Thoracic aorta (tissue), 2 donors: ENCODE measurements around the gene CDC37L1. TPM values are rescaled to one million over a fixed set of nuclear protein-coding genes. Genes with fewer than 3 reads are reported as not detected.

Experiments
- ATAC-seq: fragments of 150-250 bp; one replicate; pipeline ENCODE4 v1.8.0; 2017; ENCODE audit warnings: low read depth; ENCODE audit not compliant: insufficient number of reproducible peaks, low FRiP score
- DNase-seq: peaks from one replicate; pipeline ENCODE4 v3.0.0-alpha.2; 2020; ENCODE audit warnings: low spot score
- H3K27ac ChIP-seq, 2 donors: fragments of 200-600 bp; sonication (generic); 1 replicate in 1 of 2; 2 replicates in 1 of 2; pipeline ENCODE4 v1.5.1; 2016; ENCODE audit warnings: mild to moderate bottlenecking in 2 of 2, moderate library complexity in 2 of 2
- H3K27me3 ChIP-seq: fragments of 200-600 bp; sonication (generic); replicated peaks from 2 replicates; pipeline ENCODE4 v1.6.0; 2016; ENCODE audit warnings: mild to moderate bottlenecking; ENCODE audit not compliant: insufficient read depth
- H3K36me3 ChIP-seq: fragments of 200-600 bp; sonication (generic); one replicate; pipeline ENCODE4 v1.5.1; 2016
- H3K4me1 ChIP-seq, 2 donors: fragments of 200-600 bp; sonication (generic); 1 replicate in 1 of 2; 2 replicates in 1 of 2; pipeline versions ENCODE4 v1.5.1 to v1.6.0; 2016; ENCODE audit warnings: low read depth in 2 of 2, mild to moderate bottlenecking in 1 of 2; ENCODE audit not compliant: control insufficient read depth in 1 of 2
- H3K4me3 ChIP-seq: fragments of 200-600 bp; sonication (generic); 2 replicates; pipeline ENCODE4 v1.5.1; 2016; ENCODE audit warnings: mild to moderate bottlenecking
- H3K9me3 ChIP-seq: fragments of 200-600 bp; sonication (generic); 2 replicates; pipeline ENCODE4 v1.5.1; 2016
- total RNA-seq, 2 donors: library from RNA; depleted of rRNA; stranded (reverse); fragments of >200 nt; gene quantifications; one replicate each; pipeline versions ENCODE4 v1.1.0 to v1.2.3, GENCODE V29; 2016
- TF ChIP-seq, protein P1 (sequence below): fragments of 200-600 bp; sonication (generic); IDR thresholded peaks from one replicate; pipeline ENCODE4 v1.5.1; 2019; ENCODE audit warnings: antibody characterized with exemption

The CDC37L1 gene
- total RNA-seq, 2 donors from 2014 or later, result 22.5 to 46.2 TPM

- H3K36me3 ChIP-seq, result peaks cover 7% of the 10 kb centered on the region
- TF ChIP-seq, protein P1, sequence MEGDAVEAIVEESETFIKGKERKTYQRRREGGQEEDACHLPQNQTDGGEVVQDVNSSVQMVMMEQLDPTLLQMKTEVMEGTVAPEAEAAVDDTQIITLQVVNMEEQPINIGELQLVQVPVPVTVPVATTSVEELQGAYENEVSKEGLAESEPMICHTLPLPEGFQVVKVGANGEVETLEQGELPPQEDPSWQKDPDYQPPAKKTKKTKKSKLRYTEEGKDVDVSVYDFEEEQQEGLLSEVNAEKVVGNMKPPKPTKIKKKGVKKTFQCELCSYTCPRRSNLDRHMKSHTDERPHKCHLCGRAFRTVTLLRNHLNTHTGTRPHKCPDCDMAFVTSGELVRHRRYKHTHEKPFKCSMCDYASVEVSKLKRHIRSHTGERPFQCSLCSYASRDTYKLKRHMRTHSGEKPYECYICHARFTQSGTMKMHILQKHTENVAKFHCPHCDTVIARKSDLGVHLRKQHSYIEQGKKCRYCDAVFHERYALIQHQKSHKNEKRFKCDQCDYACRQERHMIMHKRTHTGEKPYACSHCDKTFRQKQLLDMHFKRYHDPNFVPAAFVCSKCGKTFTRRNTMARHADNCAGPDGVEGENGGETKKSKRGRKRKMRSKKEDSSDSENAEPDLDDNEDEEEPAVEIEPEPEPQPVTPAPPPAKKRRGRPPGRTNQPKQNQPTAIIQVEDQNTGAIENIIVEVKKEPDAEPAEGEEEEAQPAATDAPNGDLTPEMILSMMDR, result no peak
- H3K4me3 ChIP-seq, result no peak overlapping the region
- H3K4me1 ChIP-seq, result no peaks in the 10 kb centered on the region
- ATAC-seq (no peak), DNase-seq (no peak)
- H3K27me3 ChIP-seq, result no peaks in the 10 kb centered on the region
- no peaks in the 10 kb centered on the region for H3K9me3 ChIP-seq
- H3K27ac ChIP-seq, result no peak overlapping the region
Measured at GRCh38 chr9:4709380-4709779, 30.0 kb downstream of the CDC37L1 start.

- TF ChIP-seq, protein P1, result no peak
- no peak overlapping the region for H3K27ac ChIP-seq
- no peaks in the 10 kb centered on the region for H3K27me3 ChIP-seq
- ATAC-seq (no peak), DNase-seq (no peak)
- H3K36me3 ChIP-seq, result peaks cover 24% of the 10 kb centered on the region
- no peaks in the 10 kb centered on the region for H3K9me3 ChIP-seq
- no peak overlapping the region for H3K4me3 ChIP-seq
- H3K4me1 ChIP-seq, result no peaks in the 10 kb centered on the region
Measured at GRCh38 chr9:4713849-4714248, 34.5 kb downstream of the CDC37L1 start.

DNA sequence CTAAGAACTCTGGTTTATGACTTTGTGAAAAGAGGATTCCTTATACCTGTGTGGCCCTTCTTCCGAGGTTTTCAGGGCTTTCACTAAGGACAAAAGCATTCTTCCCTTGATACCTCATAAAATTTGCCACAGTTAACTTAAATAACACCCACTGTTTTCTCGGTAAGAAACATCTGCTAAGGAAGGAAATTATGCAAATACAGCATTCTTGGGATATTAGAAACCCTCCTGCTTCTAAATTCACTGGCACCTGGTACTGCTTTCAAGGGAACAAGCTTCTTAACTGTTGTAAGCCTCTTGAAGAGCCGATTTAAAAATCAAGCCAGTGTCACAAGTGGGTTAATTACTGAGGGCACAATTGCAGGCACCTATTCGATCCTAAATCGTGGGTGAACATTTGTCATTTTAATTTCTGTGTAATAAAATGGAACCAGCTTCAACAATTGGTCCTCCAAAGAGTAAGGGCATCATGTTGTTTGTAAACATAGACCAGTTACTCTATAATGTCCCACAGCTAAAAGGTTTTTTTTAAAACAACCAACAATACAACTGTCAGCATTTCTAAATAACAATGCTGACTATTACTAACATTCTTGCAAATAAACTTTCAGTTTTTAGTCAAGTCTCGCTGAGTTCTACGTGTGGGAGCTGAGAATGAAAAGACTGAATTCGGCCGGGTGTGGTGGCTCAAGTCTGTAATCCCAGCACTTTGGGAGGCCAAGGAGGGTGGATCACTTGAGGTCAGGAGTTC lies 35.1 kb downstream of the CDC37L1 start:
- DNase-seq, result no peak

GRCh38 chr9:4716163-4716562 lies 36.8 kb downstream of the CDC37L1 start:
- TF ChIP-seq, protein P1, result no peak

More for the DNA sequence above, 35.1 kb downstream of the CDC37L1 start:
- ATAC-seq, result no peak
- TF ChIP-seq, protein P1, result no peak
- Histone ChIP-seq H3K9me3 (no peaks in the 10 kb centered on the region), H3K4me1 (no peaks in the 10 kb centered on the region), H3K4me3 (no peak overlapping the region), H3K27ac (no peak overlapping the region), H3K36me3 (peaks cover 26% of the 10 kb centered on the region), H3K27me3 (no peaks in the 10 kb centered on the region)

DNA sequence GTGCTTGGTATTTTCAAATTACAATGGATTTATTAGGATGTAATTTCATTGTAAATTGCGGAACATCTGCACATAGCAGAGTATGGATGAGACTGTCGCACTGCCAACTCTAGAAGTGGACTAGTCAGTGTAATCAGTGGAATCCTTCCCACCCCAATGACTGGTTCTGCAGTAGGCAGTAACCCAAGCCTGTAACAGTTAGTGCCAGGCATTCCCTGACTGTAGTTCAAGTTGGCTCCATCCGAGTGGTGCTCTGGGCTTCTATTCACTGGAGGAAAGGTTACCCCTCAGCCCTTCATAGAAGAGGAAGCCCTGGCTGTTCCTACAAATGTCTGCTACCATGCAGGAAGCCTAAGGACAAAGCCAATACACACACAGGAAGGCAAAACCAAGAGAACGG lies 38.4 kb downstream of the CDC37L1 start:
- no peak for ATAC-seq
- DNase-seq, result no peak
- H3K9me3 ChIP-seq, result no peaks in the 10 kb centered on the region
- peaks cover 19% of the 10 kb centered on the region for H3K36me3 ChIP-seq
- H3K4me3 ChIP-seq, result no peak overlapping the region
- no peaks in the 10 kb centered on the region for H3K4me1 ChIP-seq
- no peak overlapping the region for H3K27ac ChIP-seq
- H3K27me3 ChIP-seq, result no peaks in the 10 kb centered on the region
- TF ChIP-seq, protein P1, result no peak

More at GRCh38 chr9:4716163-4716562, 36.8 kb downstream of the CDC37L1 start:
- Histone ChIP-seq H3K4me3 (no peak overlapping the region), H3K36me3 (peaks cover 19% of the 10 kb centered on the region), H3K27me3 (no peaks in the 10 kb centered on the region), H3K9me3 (no peaks in the 10 kb centered on the region), H3K27ac (no peak overlapping the region), H3K4me1 (no peaks in the 10 kb centered on the region)
- no peak for DNase-seq
- no peak for ATAC-seq
